Right atrium auricular region (tissue), 2 donors: ENCODE measurements around the gene TMEM140. TPM values are rescaled to one million over a fixed set of nuclear protein-coding genes. Genes with fewer than 3 reads are reported as not detected.

Experiments used
- DNase-seq: peaks from one replicate; pipeline ENCODE4 v3.0.0-alpha.2; 2019; ENCODE audit warnings: low spot score
- H3K27ac ChIP-seq, 2 donors: fragments of 200-600 bp; sonication (generic); 1 replicate in 1 of 2; 2 replicates in 1 of 2; pipeline ENCODE4 v1.5.1; 2016 to 2019
- H3K27me3 ChIP-seq, 2 donors: fragments of 200-600 bp; sonication (generic); one replicate each; pipeline versions ENCODE4 v1.5.1 to v1.6.0; 2017 to 2019
- H3K36me3 ChIP-seq: fragments of 200-600 bp; sonication (generic); one replicate; pipeline ENCODE4 v1.5.1; 2016
- H3K4me1 ChIP-seq, 2 donors: fragments of 200-600 bp; sonication (generic); one replicate each; pipeline versions ENCODE4 v1.5.1 to v1.6.0; 2017 to 2019
- H3K4me3 ChIP-seq, 2 donors: fragments of 200-600 bp; sonication (generic); 1 replicate in 1 of 2; 2 replicates in 1 of 2; pipeline ENCODE4 v1.5.1; 2017 to 2019; ENCODE audit warnings: mild to moderate bottlenecking in 1 of 2, moderate library complexity in 1 of 2
- H3K9me3 ChIP-seq, 2 donors: fragments of 200-600 bp; sonication (generic); one replicate each; pipeline ENCODE4 v1.5.1; 2019
- CTCF ChIP-seq, 2 donors: fragments of 200-600 bp; sonication (generic); IDR thresholded peaks; one replicate each; pipeline ENCODE4 v1.5.1; 2019; ENCODE audit warnings: antibody characterized with exemption in 2 of 2
- total RNA-seq, 2 donors: library from RNA; depleted of rRNA; stranded (reverse); fragments of >200 nt; gene quantifications; one replicate each; pipeline ENCODE4 v1.1.0, GENCODE V29; 2016

The TMEM140 gene
- total RNA-seq, 2 donors from 2014 or later = 10.7 to 14.9 TPM

GRCh38 chr7:135188298-135188984 is 40.6 kb downstream of the TMEM140 start:
- Histone ChIP-seq H3K4me1 (no peaks in the 10 kb centered on the region), H3K36me3 (peaks cover 62% of the 10 kb centered on the region)

GRCh38 chr7:135189221-135189662 is 41.4 kb downstream of the TMEM140 start:
- no peak overlapping the region for H3K4me3 ChIP-seq
- H3K27ac ChIP-seq = no peak overlapping the region
- no peak for TF ChIP-seq CTCF (IDR thresholded peaks at IDR 0.05)
- no peaks in the 10 kb centered on the region for H3K4me1 ChIP-seq
- H3K36me3 ChIP-seq = peaks cover 65% of the 10 kb centered on the region
- no peaks in the 10 kb centered on the region for H3K9me3 ChIP-seq
- no peaks in the 10 kb centered on the region for H3K27me3 ChIP-seq
- no peak for DNase-seq

More at GRCh38 chr7:135188298-135188984, 40.6 kb downstream of the TMEM140 start:
- Histone ChIP-seq H3K27ac (no peak overlapping the region), H3K4me3 (no peak overlapping the region), H3K27me3 (no peaks in the 10 kb centered on the region), H3K9me3 (no peaks in the 10 kb centered on the region)
- TF ChIP-seq CTCF (IDR thresholded peaks at IDR 0.05) = no peak
- no peak for DNase-seq

GRCh38 chr7:135189961-135190360 is 42.1 kb downstream of the TMEM140 start:
- no peak for DNase-seq
- no peak overlapping the region for H3K4me3 ChIP-seq
- no peaks in the 10 kb centered on the region for H3K4me1 ChIP-seq
- no peaks in the 10 kb centered on the region for H3K27me3 ChIP-seq
- no peak overlapping the region for H3K27ac ChIP-seq
- H3K9me3 ChIP-seq = no peaks in the 10 kb centered on the region
- no peak for TF ChIP-seq CTCF (IDR thresholded peaks at IDR 0.05)
- peaks cover 59% of the 10 kb centered on the region for H3K36me3 ChIP-seq

- Histone ChIP-seq H3K27me3 (no peaks in the 10 kb centered on the region), H3K4me1 (no peaks in the 10 kb centered on the region), H3K36me3 (peaks cover 59% of the 10 kb centered on the region), H3K4me3 (no peak overlapping the region), H3K9me3 (no peaks in the 10 kb centered on the region), H3K27ac (no peak overlapping the region)
- no peak for TF ChIP-seq CTCF (IDR thresholded peaks at IDR 0.05)
- DNase-seq = no peak
These were observed 42.8 kb downstream of the TMEM140 start for GRCh38 chr7:135190703-135191102.

GRCh38 chr7:135192914-135193536 is 45.2 kb downstream of the TMEM140 start:
- no peaks in the 10 kb centered on the region for H3K9me3 ChIP-seq
- peaks cover 68% of the 10 kb centered on the region for H3K36me3 ChIP-seq
- no peaks in the 10 kb centered on the region for H3K27me3 ChIP-seq
- no peak for TF ChIP-seq CTCF (IDR thresholded peaks at IDR 0.05)
- no peaks in the 10 kb centered on the region for H3K4me1 ChIP-seq
- H3K4me3 ChIP-seq = no peak overlapping the region
- peak; percentile 26 for DNase-seq
- H3K27ac ChIP-seq = no peak overlapping the region
